AG04450 (cell line): ENCODE results near the gene IL1B. TPM values are rescaled to one million over a fixed set of nuclear protein-coding genes. Genes with fewer than 3 reads are reported as not detected.

ENCODE experiments used
- CTCF ChIA-PET: fragments of 300-600, 350-600 bp; formaldehyde crosslinking; extraction: SDS; loops from one replicate; lab custom pipeline; 2022; ENCODE audit warnings: antibody characterized with exemption, inconsistent platforms; lab: Charles Lee
- POLR2A ChIA-PET: fragments of 350-600 bp; formaldehyde crosslinking; extraction: SDS; loops from one replicate; lab custom pipeline; 2021; ENCODE audit warnings: antibody characterized with exemption, inconsistent platforms; lab: Yijun Ruan, JAX
- DNase-seq: peaks from one replicate; pipeline ENCODE4 v3.0.0-alpha.2; 2011; ENCODE audit warnings: low read depth, low spot score
- H3K27ac ChIP-seq: one replicate; pipeline ENCODE4 v1.5.1; 2012; ENCODE audit warnings: low read depth, low read length, control low read depth
- H3K27me3 ChIP-seq: one replicate; pipeline ENCODE4 v1.6.0; 2012; ENCODE audit warnings: low read length; ENCODE audit not compliant: control insufficient read depth, insufficient read depth
- H3K4me3 ChIP-seq: 2 replicates; pipeline ENCODE4 v1.5.1; 2011; ENCODE audit warnings: mild to moderate bottlenecking, low read depth, low read length, control low read depth
- H3K9me3 ChIP-seq: 2 replicates; pipeline ENCODE4 v1.5.1; 2012; ENCODE audit warnings: low read length; ENCODE audit not compliant: control insufficient read depth, insufficient read depth
- CTCF ChIP-seq: IDR thresholded peaks from 2 replicates; pipeline ENCODE4 v1.5.1; 2011; ENCODE audit warnings: low read depth, low read length, control low read depth, inconsistent platforms
- polyA plus RNA-seq: library from polyadenylated mRNA; depleted of rRNA; stranded (reverse); fragments of >200 nt; gene quantifications from 2 replicates; pipeline ENCODE4 v1.2.3, GENCODE V29; 2011

IL1B gene
- polyA plus RNA-seq, 1 experiment: 2.3 TPM

GRCh38 chr2:112813280-112813966 lies 23.2 kb downstream of the IL1B start:
- Histone ChIP-seq H3K27me3 (no peaks in the 10 kb centered on the region), H3K27ac (no peak overlapping the region), H3K4me3 (no peak overlapping the region), H3K9me3 (no peaks in the 10 kb centered on the region)
- ChIA-PET CTCF (interaction anchor here (0.7 to 1.3 kb wide), 2 partner anchors 28 to 146 kb away, joined by 3 read pairs; no protein-coding TSS in a partner anchor), POLR2A (no interaction called here)
- TF ChIP-seq CTCF: no peak
- no peak for DNase-seq

- POLR2A ChIA-PET: no interaction called here
Observed at GRCh38 chr2:112812318-112813267, 24.0 kb downstream of the IL1B start.

GRCh38 chr2:112811841-112812306 lies 24.7 kb downstream of the IL1B start:
- ChIA-PET POLR2A (no interaction called here), CTCF (interaction anchor here (1.3 kb wide), 1 partner anchor 63 kb away, joined by 4 read pairs; no protein-coding TSS in a partner anchor)
- TF ChIP-seq CTCF: no peak
- H3K27ac ChIP-seq: peak overlapping the region; percentile 77
- DNase-seq: peak; percentile 54
- no peaks in the 10 kb centered on the region for H3K27me3 ChIP-seq
- no peaks in the 10 kb centered on the region for H3K9me3 ChIP-seq
- H3K4me3 ChIP-seq: no peak overlapping the region

More at GRCh38 chr2:112812318-112813267, 24.0 kb downstream of the IL1B start:
- DNase-seq: peak; percentile 30
- Histone ChIP-seq H3K9me3 (no peaks in the 10 kb centered on the region), H3K27ac (peak overlapping the region; percentile 77), H3K4me3 (no peak overlapping the region), H3K27me3 (no peaks in the 10 kb centered on the region)
- CTCF ChIA-PET: interaction anchor here (0.7 to 1.3 kb wide), 2 partner anchors 29 to 64 kb away, joined by 3 to 4 read pairs; no protein-coding TSS in a partner anchor
- no peak for TF ChIP-seq CTCF

- ChIA-PET POLR2A (no interaction called here), CTCF (interaction anchor here (1.1 kb wide), 1 partner anchor 62 kb away, joined by 6 read pairs; no protein-coding TSS in a partner anchor)
- TF ChIP-seq CTCF: no peak
- H3K9me3 ChIP-seq: no peaks in the 10 kb centered on the region
- H3K4me3 ChIP-seq: no peak overlapping the region
- H3K27me3 ChIP-seq: no peaks in the 10 kb centered on the region
- H3K27ac ChIP-seq: peak overlapping the region; percentile 77
- DNase-seq: no peak
Observed at GRCh38 chr2:112811276-112811831, 25.2 kb downstream of the IL1B start.
